GM18861 (cell line): ENCODE data around the gene NTNG1.

Experiments
- ATAC-seq: cut with Tn5 transposase; IDR thresholded peaks from one replicate; pipeline ENCODE4 v1.9.1; 2021; ENCODE audit not compliant: unreplicated experiment

The NTNG1 gene

DNA sequence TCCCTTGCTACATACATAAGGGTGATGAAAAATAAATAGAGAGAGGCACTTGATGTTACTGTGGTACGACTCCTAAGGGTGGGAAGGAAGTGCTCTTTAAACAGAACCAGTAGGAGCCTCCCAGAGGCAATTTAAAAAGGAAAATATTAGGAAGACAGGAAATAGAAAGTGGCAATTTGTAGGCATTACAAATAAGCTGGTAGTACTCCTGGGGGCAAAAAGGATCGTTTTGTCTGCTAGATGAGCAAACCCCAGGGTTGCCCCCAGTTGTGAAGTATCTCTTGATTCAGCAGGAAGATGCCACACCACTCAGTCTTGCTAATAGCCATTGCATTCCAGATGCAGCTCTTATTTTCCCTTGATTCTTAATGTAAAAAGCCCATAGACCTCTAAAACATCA lies 303.0 kb downstream of the NTNG1 start:
- no peak for ATAC-seq

DNA sequence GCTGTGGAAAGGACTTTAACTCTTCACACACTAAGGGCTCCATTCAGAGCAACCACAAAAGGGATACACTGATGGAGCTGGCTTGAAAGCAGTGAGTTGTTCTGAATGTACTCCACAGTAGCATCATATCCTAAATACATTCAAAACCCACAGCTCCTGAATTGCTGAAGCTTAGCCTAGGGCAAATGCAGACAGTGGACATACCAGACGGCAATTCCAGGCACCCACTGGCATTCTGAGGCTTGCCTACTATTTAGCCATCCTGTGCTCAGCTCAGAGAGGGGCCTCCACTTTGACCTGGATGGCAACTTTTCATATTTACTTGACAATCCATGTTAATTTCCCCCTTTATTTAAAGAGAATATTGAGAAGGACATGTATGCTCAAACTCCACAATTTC lies 303.5 kb downstream of the NTNG1 start:
- no peak for ATAC-seq

DNA sequence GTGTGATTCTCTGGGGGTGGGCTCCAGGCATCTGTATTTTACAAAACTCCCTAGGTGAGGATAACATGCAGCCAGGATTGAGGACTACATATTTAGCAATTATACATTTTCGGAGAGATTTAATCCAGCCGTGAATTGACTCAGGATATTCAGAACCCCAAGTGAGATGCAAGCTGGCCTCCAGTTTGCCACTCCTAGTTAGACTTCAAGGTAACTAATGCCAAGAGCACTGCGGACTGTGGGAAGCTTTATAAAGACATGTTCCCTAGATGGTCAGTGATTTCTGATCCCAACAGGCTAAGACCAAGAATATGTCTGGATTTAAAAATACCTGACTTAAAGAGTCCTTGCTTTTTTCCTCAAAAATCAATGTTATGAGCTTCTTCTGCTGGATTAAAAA lies 308.5 kb downstream of the NTNG1 start:
- ATAC-seq: no peak

DNA sequence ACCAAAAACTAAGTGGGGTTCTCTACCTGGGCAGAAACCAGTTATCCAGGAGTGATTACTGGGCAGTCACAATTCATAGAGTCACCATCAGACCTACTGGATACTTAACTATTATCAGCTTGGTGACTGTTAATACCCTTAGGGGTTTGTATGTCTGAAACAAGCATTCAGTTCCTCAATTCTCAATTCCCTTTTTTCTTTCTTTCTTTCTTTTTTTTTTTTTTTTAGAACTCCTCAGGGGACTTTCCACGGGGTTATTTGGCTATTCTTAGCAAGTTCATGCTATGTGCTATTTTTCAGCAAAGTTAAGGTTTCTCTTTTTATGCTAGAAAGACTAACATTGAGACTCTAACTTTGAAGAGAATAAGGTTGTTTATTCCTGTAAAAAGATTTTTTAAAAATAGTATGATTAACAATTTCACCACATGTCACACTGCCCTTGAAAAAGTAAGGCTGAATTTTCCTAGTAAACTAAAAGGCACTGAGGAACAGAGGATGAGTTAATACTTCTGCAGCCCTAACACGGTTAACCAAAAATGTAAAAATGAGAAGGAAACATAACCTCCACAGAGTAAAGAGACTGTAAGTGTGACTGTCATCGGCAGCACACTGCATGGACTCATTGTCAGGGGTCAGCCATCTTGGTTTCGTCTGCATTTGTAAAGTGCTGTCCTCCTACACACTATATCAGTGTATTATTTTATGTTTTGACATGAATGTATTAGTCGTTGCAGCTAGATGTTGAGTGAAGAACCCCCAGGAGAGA lies 310.2 kb downstream of the NTNG1 start:
- peak; percentile 77 for ATAC-seq

DNA sequence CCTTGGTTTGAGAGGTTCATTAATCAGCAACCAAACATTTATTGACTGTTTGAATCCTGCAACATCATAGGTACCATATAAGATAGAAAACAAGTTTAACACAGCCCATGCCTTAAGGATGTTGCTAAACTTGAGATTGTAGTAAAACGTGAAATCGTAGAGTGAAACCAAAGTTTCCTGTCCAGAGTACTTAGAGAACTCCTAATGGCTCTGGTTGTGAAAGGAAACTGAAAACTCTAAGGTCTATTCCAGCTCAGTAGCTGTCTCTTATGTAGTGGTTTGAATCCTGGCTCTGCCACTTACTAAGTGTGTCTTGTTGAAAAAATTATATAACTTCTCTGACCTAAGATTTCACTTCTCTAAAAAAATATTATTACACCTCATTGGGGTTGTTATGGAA lies 310.9 kb downstream of the NTNG1 start:
- ATAC-seq: peak; percentile 44

DNA sequence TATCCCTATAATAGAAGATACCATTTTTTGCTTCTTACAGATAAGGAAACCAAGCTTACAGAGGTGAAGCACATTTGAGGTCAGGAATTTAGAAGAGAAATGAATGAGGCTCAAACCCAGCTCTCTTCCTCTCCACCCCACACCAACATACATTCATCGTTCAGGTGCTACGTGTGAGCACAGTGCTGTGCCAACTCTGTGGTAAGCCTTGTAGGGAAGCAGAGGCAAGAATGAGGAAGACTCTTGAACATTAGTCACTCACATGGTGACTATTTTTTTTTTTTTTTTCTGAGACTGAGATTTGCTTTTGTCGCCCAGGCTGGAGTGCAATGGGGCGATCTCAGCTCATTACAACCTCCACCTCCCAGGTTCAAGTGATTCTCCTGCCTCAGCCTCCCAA lies 314.0 kb downstream of the NTNG1 start:
- ATAC-seq: no peak

DNA sequence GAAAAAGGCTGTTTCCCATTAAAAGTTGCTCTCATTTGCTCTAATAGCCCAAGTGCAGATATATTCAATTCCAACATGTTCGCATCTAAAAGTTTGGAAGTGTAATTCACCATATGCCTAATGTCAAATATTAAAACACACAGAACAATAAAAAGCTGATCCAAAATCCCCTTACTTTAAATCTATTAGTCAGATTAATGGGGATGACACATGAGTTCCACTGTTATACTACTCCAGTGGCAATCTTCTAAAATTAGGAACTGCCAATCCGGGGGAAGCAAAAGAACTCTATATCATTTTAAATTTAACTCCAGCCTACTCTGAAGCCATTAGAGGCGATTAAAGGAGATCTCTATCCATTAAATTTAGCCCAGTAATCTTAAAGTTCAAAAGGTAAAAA lies 317.1 kb downstream of the NTNG1 start:
- no peak for ATAC-seq

DNA sequence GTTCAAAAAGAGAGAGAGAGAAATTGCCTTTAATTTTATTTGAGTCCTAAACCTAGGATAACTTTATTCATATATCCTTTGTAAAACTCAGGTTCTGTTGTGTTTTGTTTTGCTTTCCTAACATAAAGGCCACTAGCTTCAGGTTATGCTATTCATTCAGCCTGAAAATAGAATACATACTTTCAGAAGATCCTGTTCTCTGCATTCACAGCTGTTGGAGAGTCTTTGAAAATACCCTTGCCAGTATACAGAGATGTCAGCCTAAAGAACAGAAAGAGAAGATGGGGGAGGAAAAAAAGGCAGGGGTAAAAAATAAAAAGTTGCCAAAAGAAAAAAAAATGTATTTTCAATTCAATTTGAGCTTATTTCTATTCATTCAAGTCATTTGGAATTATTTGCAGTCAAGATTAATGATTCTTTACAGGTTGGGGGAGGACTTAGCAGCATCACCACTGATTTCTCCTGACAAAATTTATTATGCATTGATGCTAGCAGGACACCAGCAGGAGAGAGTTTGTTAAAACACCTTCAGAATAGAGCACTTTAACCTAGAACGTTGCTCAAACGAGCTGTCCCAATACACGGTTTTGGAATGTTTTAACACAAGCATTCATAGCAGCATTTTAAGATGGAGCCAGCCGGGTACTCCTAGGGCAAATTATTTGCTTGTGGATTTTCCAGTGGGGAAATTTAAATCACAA lies 318.5 kb downstream of the NTNG1 start:
- ATAC-seq: no peak

DNA sequence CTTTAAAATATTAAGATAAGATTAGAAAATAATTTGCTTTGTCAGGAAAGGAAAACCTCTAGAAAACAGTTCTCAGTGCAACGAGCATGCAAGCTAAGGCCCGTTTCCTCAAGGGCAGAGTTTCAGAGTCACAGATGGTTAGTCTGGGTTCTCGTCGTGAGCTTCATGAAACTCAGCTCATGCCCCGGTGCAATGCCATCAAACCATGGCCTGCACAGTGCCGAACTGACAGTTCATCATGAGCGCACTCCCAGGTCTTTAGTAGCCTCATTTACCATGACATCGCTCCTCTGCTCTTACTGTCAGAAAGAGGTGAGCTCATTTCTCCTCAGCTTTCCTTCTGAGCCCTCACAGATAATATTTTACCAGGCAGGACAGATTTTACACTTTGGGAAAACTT lies 319.2 kb downstream of the NTNG1 start:
- peak; percentile 60 for ATAC-seq

DNA sequence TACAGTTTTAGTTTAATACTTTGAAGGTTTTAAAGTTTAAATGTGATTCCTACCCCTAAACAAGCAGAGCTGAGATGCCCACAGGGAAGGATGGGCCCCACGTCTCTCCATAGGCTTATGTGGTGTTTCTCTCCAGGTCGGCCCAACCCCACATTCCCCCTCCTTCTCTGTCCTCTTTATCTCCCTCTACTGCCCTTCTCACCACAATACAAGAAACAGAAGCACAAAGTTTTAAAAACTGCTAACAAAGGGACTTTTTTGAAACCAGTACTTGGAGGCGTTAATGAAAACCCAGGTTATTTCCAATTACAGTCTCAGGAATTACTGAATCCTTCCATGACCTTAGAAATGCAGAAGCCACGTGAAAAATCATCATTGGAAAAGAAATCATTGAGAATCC lies 324.0 kb downstream of the NTNG1 start:
- no peak for ATAC-seq

DNA sequence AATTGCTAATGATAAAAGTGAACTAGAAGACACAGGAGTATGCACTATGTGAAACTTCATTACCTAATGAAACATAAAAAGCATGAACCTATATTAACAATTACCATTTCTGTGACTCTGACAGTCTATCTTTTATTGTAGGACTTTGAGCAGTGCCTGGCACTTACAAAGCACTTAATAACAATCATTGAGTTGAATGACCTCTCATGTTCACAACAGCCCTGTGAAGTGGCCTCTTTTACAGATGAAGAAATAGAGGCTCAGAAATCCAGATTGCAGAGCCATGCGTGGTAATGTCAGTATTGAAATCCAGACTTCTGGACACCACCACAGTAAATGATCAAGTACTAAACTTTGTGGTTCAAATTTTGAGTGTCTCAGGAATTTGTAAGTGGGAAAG lies 326.4 kb downstream of the NTNG1 start:
- no peak for ATAC-seq

DNA sequence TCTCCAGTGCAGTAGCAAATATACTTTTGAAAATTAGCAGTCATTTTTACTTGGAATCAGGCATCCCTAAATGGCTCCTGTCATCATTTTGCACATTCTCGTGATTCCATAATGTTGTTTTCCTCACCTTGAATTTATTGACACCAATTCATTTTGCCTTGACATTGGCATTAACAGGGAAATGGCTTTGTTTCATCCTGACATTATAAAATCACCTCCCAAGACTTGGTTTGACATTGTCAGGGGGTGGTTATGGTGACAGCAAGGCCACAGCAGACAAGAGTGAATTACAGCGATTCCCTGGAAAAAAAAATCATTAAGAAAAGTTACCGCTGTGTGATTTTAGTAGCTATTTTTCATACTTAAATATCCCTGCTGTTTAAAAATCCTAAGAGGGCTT lies 327.0 kb downstream of the NTNG1 start:
- no peak for ATAC-seq

DNA sequence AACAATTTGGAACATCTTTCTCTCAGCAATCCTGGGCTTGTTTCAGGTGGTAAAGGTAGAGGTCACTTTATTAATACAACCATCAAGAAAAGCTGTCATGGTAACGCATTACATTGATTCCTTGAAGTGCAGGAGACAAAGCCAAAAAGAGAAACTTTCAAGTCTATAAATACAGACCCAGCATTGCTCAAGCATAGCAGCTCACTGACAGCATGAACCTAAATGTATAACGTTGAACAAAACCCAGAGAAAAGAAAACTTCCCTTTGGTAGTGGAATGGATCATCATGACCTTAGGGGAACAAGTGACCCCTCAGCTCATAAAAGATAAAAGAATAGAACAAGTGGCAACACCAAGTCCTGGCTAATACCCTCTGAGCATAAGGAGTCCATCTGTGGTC lies 332.2 kb downstream of the NTNG1 start:
- no peak for ATAC-seq

DNA sequence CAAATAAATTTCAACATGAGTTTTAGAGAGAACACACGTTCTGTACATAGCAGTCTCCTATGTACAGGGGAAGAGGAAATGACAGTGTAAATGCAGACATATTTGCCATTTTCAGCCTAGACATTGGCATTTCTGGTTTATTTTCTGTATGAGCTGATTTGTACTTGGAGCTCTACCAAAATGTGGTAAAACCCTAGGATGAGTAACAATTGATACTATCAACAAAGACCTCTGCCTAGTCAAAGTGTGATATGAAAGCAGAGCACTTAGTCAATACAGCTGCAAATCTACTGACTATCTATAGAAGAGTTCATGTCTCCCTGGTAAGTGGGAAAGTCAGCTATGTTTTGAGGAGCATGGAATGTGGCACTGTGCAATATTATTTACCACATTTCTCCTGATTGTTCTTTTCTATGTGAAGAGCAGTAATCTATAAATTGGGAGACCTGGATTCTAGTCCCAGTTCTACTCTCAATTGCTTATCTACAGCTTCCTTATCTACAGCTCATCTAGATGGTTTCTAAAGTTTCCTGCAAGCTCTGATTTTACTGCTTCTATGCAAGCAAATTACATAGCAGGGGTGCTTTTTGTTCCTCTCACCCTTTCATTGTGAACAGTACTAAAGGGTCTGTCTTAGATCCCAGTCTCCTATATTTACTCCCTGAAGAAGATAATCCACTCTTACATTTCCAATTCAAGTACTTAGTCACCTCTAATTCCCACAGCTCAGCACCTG lies 334.2 kb downstream of the NTNG1 start:
- peak; percentile 59 for ATAC-seq

DNA sequence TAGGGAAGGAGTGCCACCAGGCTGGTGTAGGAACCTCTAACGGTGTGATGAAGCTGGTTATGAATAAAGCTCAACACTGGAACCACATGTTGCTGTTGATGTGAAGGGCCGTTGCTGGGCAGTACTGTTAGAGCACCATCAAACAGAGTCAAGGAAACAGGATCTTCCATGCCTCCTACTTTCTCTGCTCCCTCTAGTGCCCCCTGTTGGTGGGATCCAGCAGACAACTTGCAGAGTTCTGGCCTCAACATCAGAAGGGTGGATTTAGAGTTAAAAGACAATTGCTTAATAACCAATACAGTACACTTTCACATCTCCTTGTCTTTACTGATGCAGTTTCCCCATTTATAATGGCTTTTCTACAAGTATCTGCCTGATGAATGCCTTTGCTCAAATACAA lies 336.4 kb downstream of the NTNG1 start:
- no peak for ATAC-seq

DNA sequence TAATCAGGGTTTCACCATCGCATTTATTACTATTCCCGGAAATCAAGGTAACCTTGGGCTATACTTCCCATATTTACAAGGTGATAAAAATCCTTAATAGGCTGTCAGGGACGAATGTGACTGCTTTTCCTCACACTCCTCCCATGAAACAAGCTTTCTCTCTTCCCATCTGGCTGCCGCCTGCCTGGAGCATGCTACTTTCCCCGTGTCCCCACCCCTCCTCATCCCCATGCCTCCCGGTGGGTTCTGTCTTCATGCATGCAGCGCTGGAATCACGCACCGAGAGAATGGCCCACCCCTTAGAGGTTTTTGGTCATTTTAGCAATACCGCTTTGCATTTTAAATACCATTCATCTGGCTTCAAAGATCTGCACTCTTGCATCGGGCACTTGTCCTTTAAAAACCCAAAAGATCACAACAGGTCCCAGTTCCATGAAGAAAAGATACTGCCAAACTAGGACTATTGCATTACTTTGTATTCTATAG lies 339.1 kb downstream of the NTNG1 start:
- ATAC-seq: no peak

DNA sequence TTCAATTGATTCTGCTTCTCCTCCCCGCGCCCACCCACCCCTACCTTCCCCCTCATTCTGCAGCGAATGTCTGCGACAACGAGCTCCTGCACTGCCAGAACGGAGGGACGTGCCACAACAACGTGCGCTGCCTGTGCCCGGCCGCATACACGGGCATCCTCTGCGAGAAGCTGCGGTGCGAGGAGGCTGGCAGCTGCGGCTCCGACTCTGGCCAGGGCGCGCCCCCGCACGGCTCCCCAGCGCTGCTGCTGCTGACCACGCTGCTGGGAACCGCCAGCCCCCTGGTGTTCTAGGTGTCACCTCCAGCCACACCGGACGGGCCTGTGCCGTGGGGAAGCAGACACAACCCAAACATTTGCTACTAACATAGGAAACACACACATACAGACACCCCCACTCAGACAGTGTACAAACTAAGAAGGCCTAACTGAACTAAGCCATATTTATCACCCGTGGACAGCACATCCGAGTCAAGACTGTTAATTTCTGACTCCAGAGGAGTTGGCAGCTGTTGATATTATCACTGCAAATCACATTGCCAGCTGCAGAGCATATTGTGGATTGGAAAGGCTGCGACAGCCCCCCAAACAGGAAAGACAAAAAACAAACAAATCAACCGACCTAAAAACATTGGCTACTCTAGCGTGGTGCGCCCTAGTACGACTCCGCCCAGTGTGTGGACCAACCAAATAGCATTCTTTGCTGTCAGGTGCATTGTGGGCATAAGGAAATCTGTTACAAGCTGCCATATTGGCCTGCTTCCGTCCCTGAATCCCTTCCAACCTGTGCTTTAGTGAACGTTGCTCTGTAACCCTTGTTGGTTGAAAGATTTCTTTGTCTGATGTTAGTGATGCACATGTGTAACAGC lies 339.9 kb downstream of the NTNG1 start:
- ATAC-seq: peak; percentile 64

DNA sequence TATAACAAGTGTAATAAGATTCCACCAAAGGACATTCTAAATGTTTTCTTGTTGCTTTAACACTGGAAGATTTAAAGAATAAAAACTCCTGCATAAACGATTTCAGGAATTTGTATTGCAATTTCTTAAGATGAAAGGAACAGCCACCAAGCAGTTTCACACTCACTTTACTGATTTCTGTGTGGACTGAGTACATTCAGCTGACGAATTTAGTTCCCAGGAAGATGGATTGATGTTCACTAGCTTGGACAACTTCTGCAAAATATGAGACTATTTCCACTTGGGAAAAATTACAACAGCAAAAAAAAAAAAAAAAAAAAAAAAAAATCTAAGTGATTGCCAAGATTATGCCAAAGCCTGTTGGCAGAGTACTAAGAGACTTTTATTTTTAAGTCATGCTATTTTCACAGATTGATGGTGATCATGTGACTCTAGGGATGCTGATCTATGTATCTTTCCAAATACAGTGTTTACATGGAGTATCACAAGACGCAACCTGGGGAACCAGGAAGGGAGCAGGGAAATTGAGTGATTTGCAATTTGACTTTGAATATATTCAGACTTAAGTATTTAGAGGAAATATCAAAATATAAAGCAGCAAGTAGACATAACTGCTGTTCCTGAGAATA lies 341.0 kb downstream of the NTNG1 start:
- no peak for ATAC-seq

DNA sequence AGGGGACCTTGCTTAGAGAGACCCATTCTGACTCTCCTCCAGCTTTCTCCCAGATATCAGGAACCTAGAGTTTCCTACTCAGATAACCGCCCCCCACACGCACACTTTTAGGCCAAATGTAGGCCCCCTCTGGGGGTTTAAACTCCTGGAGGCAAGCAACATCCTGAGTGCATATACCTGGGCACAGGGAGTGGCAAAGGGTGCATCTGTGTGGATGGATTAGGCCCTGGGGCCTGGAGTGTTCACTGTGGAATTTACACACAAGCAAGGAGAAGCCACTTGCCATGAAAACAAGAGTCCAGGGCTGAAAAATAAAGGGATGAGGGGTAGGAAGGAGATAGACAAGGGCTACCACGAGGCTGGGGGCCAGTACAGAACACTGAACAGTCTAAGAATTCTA lies 343.1 kb downstream of the NTNG1 start:
- ATAC-seq: no peak

DNA sequence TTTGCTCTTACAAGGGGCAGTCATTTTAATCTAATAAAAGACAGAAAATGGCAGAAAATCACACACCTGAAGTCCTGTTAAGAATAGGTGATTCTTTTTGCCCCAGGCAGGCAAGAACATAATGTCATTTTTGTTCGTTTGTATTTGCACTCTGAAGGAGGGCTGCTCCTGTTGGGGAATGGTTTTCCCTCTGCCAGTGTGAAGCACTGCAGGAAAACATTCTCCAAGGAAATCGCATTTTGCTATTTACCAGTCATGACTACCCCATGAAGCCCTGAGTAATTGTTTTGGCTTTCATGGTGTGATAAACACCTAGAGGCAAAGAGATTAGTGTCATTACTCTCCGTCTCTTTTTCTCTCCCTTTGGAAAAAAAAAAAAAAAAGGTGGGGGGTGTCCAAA lies 345.5 kb downstream of the NTNG1 start:
- no peak for ATAC-seq

DNA sequence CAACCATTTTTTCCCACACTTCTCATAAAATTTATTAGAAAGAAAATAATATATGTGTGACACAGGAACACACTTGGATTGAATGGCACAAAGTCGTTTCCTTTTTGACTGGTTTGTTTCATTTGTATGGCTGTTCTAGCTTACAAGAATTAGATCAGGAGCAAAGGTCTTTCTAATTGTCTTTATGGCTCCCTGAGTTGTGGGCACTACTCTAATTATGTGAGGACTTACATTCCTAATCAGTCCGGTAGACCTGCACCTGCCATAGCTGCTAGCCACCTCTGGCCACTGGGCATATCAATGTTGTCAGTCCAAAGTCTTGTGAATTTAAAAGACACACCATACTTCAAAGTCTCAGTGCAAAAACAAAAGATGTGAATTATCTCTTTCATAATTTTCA lies 346.7 kb downstream of the NTNG1 start:
- ATAC-seq: no peak
